Glutamatergic neuron (in vitro differentiated cells): Measurements from ENCODE around the gene GPR153. TPM values are rescaled to one million over a fixed set of nuclear protein-coding genes. Genes with fewer than 3 reads are reported as not detected.
"Not testable (repeated sequence)": the region's sequence is repeated elsewhere in the genome, so short reads cannot be mapped to it uniquely, and the experiment has no call there.

Experiments used
- DNase-seq: peaks from one replicate; pipeline ENCODE4 v3.0.0; 2022
- H3K27ac Mint-ChIP-seq: one replicate; pipeline ENCODE4 v1.8.0; 2020; ENCODE audit warnings: mild to moderate bottlenecking, mixed read lengths, inconsistent platforms; ENCODE audit not compliant: unreplicated experiment
- H3K27me3 Mint-ChIP-seq: one replicate; pipeline ENCODE4 v1.8.0; 2020; ENCODE audit warnings: mild to moderate bottlenecking, moderate library complexity, mixed read lengths, inconsistent platforms; ENCODE audit not compliant: unreplicated experiment
- H3K36me3 Mint-ChIP-seq: one replicate; pipeline ENCODE4 v1.8.0; 2020; ENCODE audit warnings: mild to moderate bottlenecking, mixed read lengths, inconsistent platforms; ENCODE audit not compliant: unreplicated experiment
- H3K4me1 Mint-ChIP-seq: one replicate; pipeline ENCODE4 v1.8.0; 2020; ENCODE audit warnings: mild to moderate bottlenecking, low read depth, mixed read lengths, inconsistent platforms; ENCODE audit not compliant: unreplicated experiment
- H3K4me3 Mint-ChIP-seq: one replicate; pipeline ENCODE4 v1.8.0; 2020; ENCODE audit warnings: mild to moderate bottlenecking, mixed read lengths, inconsistent platforms; ENCODE audit not compliant: unreplicated experiment
- H3K9me3 Mint-ChIP-seq: one replicate; pipeline ENCODE4 v1.8.0; 2020; ENCODE audit warnings: mild to moderate bottlenecking, moderate library complexity, mixed read lengths, inconsistent platforms; ENCODE audit not compliant: unreplicated experiment
- CTCF ChIP-seq: fragments of 200-600 bp; sonication (generic); IDR thresholded peaks from one replicate; pipeline ENCODE4 v1.5.0; 2021; ENCODE audit not compliant: partially characterized antibody, unreplicated experiment
- long read RNA-seq: library from polyadenylated mRNA; unstranded; transcript quantifications from one replicate; pipeline ENCODE4 v2.0.0, GENCODE V29; 2020; ENCODE audit not compliant: unreplicated experiment
- total RNA-seq: library from RNA; stranded (reverse); fragmentation: NEBNext Ultra II Directional; extraction: Animal tissue kit (Norgen Biotek cat#: 25700); gene quantifications from one replicate; pipeline ENCODE4 v1.2.1, GENCODE V29; 2021; ENCODE audit not compliant: unreplicated experiment

GPR153 gene
- 174 TPM for total RNA-seq
- long read RNA-seq, partial matches to known transcripts, result 0 of 40 reads
- long read RNA-seq, other reads (novel, unspliced or antisense), result 40 of 40 reads

GRCh38 chr1:6260961-6261614 is at the start of gene GPR153:
Gene GPR153, minus strand, starts transcription at chr1:6261098. Its CDS starts 6,193 bp downstream, at chr1:6254905.
- peak within 1 kb of the TSS; percentile 96 for H3K27ac Mint-ChIP-seq
- H3K9me3 Mint-ChIP-seq, result peaks cover 13% of the 10 kb centered on the region
- H3K36me3 Mint-ChIP-seq, result no peaks in the 10 kb centered on the region
- H3K4me1 Mint-ChIP-seq, result peaks cover 23% of the 10 kb centered on the region
- no peak for TF ChIP-seq CTCF
- peak within 1 kb of the TSS; percentile 82 for H3K4me3 Mint-ChIP-seq
- DNase-seq, result peak; percentile 80
- peaks cover 15% of the 10 kb centered on the region for H3K27me3 Mint-ChIP-seq

GRCh38 chr1:6310116-6310848 is 49.4 kb upstream of the GPR153 start:
- peaks cover 11% of the 10 kb centered on the region for H3K27me3 Mint-ChIP-seq
- H3K9me3 Mint-ChIP-seq, result peaks cover 13% of the 10 kb centered on the region
- no peak overlapping the region for H3K4me3 Mint-ChIP-seq
- H3K27ac Mint-ChIP-seq, result peak overlapping the region; percentile 65
- no peak for TF ChIP-seq CTCF
- H3K4me1 Mint-ChIP-seq, result peaks cover 15% of the 10 kb centered on the region
- DNase-seq, result no peak
- peaks cover 15% of the 10 kb centered on the region for H3K36me3 Mint-ChIP-seq

GRCh38 chr1:6309564-6309963 is 48.7 kb upstream of the GPR153 start:
- Mint-ChIP-seq H3K9me3 (peaks cover 8% of the 10 kb centered on the region), H3K27me3 (peaks cover 6% of the 10 kb centered on the region), H3K4me1 (peaks cover 11% of the 10 kb centered on the region), H3K27ac (peak overlapping the region; percentile 65), H3K36me3 (peaks cover 15% of the 10 kb centered on the region), H3K4me3 (no peak overlapping the region)
- no peak for TF ChIP-seq CTCF
- no peak for DNase-seq

GRCh38 chr1:6308449-6308848 is 47.6 kb upstream of the GPR153 start:
- peaks cover 9% of the 10 kb centered on the region for H3K4me1 Mint-ChIP-seq
- H3K4me3 Mint-ChIP-seq, result no peak overlapping the region
- no peak overlapping the region for H3K27ac Mint-ChIP-seq
- H3K27me3 Mint-ChIP-seq, result peaks cover 8% of the 10 kb centered on the region
- DNase-seq, result no peak
- peaks cover 17% of the 10 kb centered on the region for H3K36me3 Mint-ChIP-seq
- peaks cover 6% of the 10 kb centered on the region for H3K9me3 Mint-ChIP-seq
- no peak for TF ChIP-seq CTCF

- not testable (repeated sequence) for DNase-seq, H3K4me3 Mint-ChIP-seq, H3K27ac Mint-ChIP-seq, H3K9me3 Mint-ChIP-seq, H3K27me3 Mint-ChIP-seq
- Mint-ChIP-seq H3K36me3 (peaks cover 19% of the 10 kb centered on the region), H3K4me1 (peaks cover 13% of the 10 kb centered on the region)
These were observed 46.8 kb upstream of the GPR153 start for GRCh38 chr1:6307682-6308081.
